Sigmoid colon (tissue), 7 donors: Measurements from ENCODE around the gene RNF17. TPM values are rescaled to one million over a fixed set of nuclear protein-coding genes. Genes with fewer than 3 reads are reported as not detected.
"Not testable (repeated sequence)": the region's sequence is repeated elsewhere in the genome, so short reads cannot be mapped to it uniquely, and the experiment has no call there.

ENCODE experiments used
- DNase-seq: peaks from one replicate; pipeline ENCODE4 v3.0.0-alpha.2; 2019
- H3K27ac ChIP-seq, 4 donors: fragments of 200-600 bp; sonication (generic); one replicate each; pipeline ENCODE4 v1.5.1; 2016 to 2019; ENCODE audit warnings: mild to moderate bottlenecking in 1 of 4
- H3K27me3 ChIP-seq, 3 donors: fragments of 200-600 bp; sonication (generic); one replicate each; pipeline ENCODE4 v1.5.1; 2019; ENCODE audit warnings: mild to moderate bottlenecking in 1 of 3
- H3K36me3 ChIP-seq, 4 donors: fragments of 200-600 bp; sonication (generic); one replicate each; pipeline ENCODE4 v1.5.1; 2016 to 2019
- H3K4me1 ChIP-seq, 4 donors: fragments of 200-600 bp; sonication (generic); one replicate each; pipeline ENCODE4 v1.5.1; 2017 to 2019
- H3K4me3 ChIP-seq, 4 donors: fragments of 200-600 bp; sonication (generic); one replicate each; pipeline ENCODE4 v1.5.1; 2017 to 2019; ENCODE audit warnings: mild to moderate bottlenecking in 2 of 4, moderate library complexity in 1 of 4
- H3K9me3 ChIP-seq, 4 donors: fragments of 200-600 bp in 3 of 4; sonication (generic) in 3 of 4; one replicate each; pipeline versions ENCODE4 v1.5.1 to v1.6.1; 2013 to 2019
- CTCF ChIP-seq, 4 experiments: fragments of 450-650 bp in 3 of 4; fragments of 200-600 bp in 1 of 4; IDR thresholded peaks; one replicate each; pipeline ENCODE4 v1.5.1; 2016 to 2019; ENCODE audit warnings: antibody characterized with exemption in 4 of 4, mild to moderate bottlenecking in 3 of 4, moderate library complexity in 2 of 4
- EP300 ChIP-seq, 4 donors: sonication (generic); formaldehyde crosslinking; IDR thresholded peaks; one replicate each; pipeline ENCODE4 v1.6.1; 2017; ENCODE audit warnings: antibody characterized with exemption in 4 of 4
- POLR2A ChIP-seq, 2 donors: fragments of 450-650 bp; IDR thresholded peaks; one replicate each; pipeline ENCODE4 v1.6.1; 2016; ENCODE audit warnings: antibody characterized with exemption in 2 of 2, mild to moderate bottlenecking in 2 of 2, moderate library complexity in 2 of 2
- POLR2AphosphoS5 ChIP-seq, 4 donors: sonication (generic); formaldehyde crosslinking; IDR thresholded peaks; one replicate each; pipeline ENCODE4 v1.6.1; 2017; ENCODE audit warnings: antibody characterized with exemption in 4 of 4
- WGBS, 2 donors: extraction: QIAGEN DNeasy Blood & Tissue Kit; methylation state at CpG; one replicate each; pipeline ENCODE4 v1.1.7; 2013; 5-methylcytosine and 5-hydroxymethylcytosine counted together
- intact Hi-C: fragments of 100-400 bp; cut with DNase I; formaldehyde crosslinking; loops from one replicate; pipeline ENCODE4 v1.15.1; 2023
- polyA plus RNA-seq, 3 donors: library from polyadenylated mRNA; stranded (reverse); fragments of 200-250 nt; gene quantifications; one replicate each; pipeline ENCODE4 v1.2.3, GENCODE V29; 2013
- total RNA-seq, 4 donors: library from RNA; depleted of rRNA; stranded (reverse); fragments of >200 nt; gene quantifications; one replicate each; pipeline ENCODE4 v1.1.0, GENCODE V29; 2016
- donor health status: healthy with polysubstance abuse.
- donor health status: Bipolar disorder and iron deficiency.
- donor health status: healthy.

The RNF17 gene
- total and polyA plus RNA-seq, 7 donors = 0.16 to 1.4 (median 0.55) TPM; not detected in 4

GRCh38 chr13:24827799-24828198 lies 63.8 kb downstream of the RNF17 start:
- no peak overlapping the region for H3K27ac ChIP-seq
- no peaks in the 10 kb centered on the region for H3K27me3 ChIP-seq
- no peaks in the 10 kb centered on the region for H3K4me1 ChIP-seq
- 97% methylated on average over 1 of the region's 1 CpG for WGBS, 2 donors
- TF ChIP-seq POLR2AphosphoS5 (IDR thresholded peaks at IDR 0.05) (no peak), EP300 (IDR thresholded peaks at IDR 0.05) (no peak), CTCF (IDR thresholded peaks at IDR 0.05) (no peak), POLR2A (IDR thresholded peaks at IDR 0.05) (no peak)
- intact Hi-C loops = no loop called here
- no peak for DNase-seq
- H3K9me3 ChIP-seq = no peaks in the 10 kb centered on the region
- no peaks in the 10 kb centered on the region for H3K36me3 ChIP-seq
- H3K4me3 ChIP-seq = no peak overlapping the region

GRCh38 chr13:24834902-24835510 lies 71.0 kb downstream of the RNF17 start:
- no peak for TF ChIP-seq EP300 (IDR thresholded peaks at IDR 0.05)
- no peak for TF ChIP-seq POLR2A (IDR thresholded peaks at IDR 0.05)
- no peak for TF ChIP-seq CTCF (IDR thresholded peaks at IDR 0.05)
- TF ChIP-seq POLR2AphosphoS5 (IDR thresholded peaks at IDR 0.05) = no peak
- no peak overlapping the region for H3K4me3 ChIP-seq
- intact Hi-C loops = no loop called here
- no peaks in the 10 kb centered on the region for H3K4me1 ChIP-seq
- H3K27me3 ChIP-seq = no peaks in the 10 kb centered on the region
- no peak overlapping the region for H3K27ac ChIP-seq
- DNase-seq = no peak
- H3K36me3 ChIP-seq = no peaks in the 10 kb centered on the region
- 33 to 76% methylated on average over 9 of the region's 9 CpGs for WGBS, 2 donors
- no peaks in the 10 kb centered on the region for H3K9me3 ChIP-seq

- H3K4me3 ChIP-seq, H3K36me3 ChIP-seq, DNase-seq, H3K4me1 ChIP-seq, H3K27me3 ChIP-seq, intact Hi-C loops, H3K27ac ChIP-seq, H3K9me3 ChIP-seq: not testable (repeated sequence)
- 80 to 84% methylated on average over 2 of the region's 2 CpGs for WGBS, 2 donors
These were observed 73.6 kb downstream of the RNF17 start for GRCh38 chr13:24837528-24837927.

- no peaks in the 10 kb centered on the region for H3K36me3 ChIP-seq
- intact Hi-C loops = no loop called here
These were observed 78.7 kb downstream of the RNF17 start for GRCh38 chr13:24842549-24843274.

More at GRCh38 chr13:24842549-24843274, 78.7 kb downstream of the RNF17 start:
- H3K27ac ChIP-seq = no peak overlapping the region
- TF ChIP-seq CTCF (IDR thresholded peaks at IDR 0.05) (no peak), POLR2AphosphoS5 (IDR thresholded peaks at IDR 0.05) (no peak), EP300 (IDR thresholded peaks at IDR 0.05) (no peak), POLR2A (IDR thresholded peaks at IDR 0.05) (no peak)
- no peaks in the 10 kb centered on the region for H3K27me3 ChIP-seq
- WGBS, 2 donors = 73 to 88% methylated on average over 9 of the region's 9 CpGs
- no peak for DNase-seq
- no peaks in the 10 kb centered on the region for H3K4me1 ChIP-seq
- H3K9me3 ChIP-seq = no peaks in the 10 kb centered on the region
- no peak overlapping the region for H3K4me3 ChIP-seq
